Activated CD4-positive, alpha-beta T cell treated with anti-CD3 and anti-CD28 coated beads for 4 hours (primary cell): ENCODE data around the gene RALGDS.

Source experiments
- DNase-seq, 2 donors: peaks; one replicate each; pipeline ENCODE4 v3.0.0-alpha.2; 2020

RALGDS gene

GRCh38 chr9:133151041-133151440, 30.0 kb upstream of the RALGDS start:
- no peak for DNase-seq

- peak; percentile 74 to 80 for DNase-seq
These were observed 28.3 kb upstream of the RALGDS start for GRCh38 chr9:133149130-133150015.

GRCh38 chr9:133148199-133149129, 27.4 kb upstream of the RALGDS start:
- peak; percentile 53 to 58 for DNase-seq

GRCh38 chr9:133147412-133148198, 26.6 kb upstream of the RALGDS start:
- peak; percentile 79 to 84 for DNase-seq

- no peak for DNase-seq
These were observed 25.8 kb upstream of the RALGDS start for GRCh38 chr9:133146746-133147411.

GRCh38 chr9:133144904-133145851, 24.1 kb upstream of the RALGDS start:
- no peak for DNase-seq

- peak; percentile 73 to 93 for DNase-seq
These were observed 23.3 kb upstream of the RALGDS start for GRCh38 chr9:133144142-133144903.

- no peak for DNase-seq
These were observed 22.6 kb upstream of the RALGDS start for GRCh38 chr9:133143639-133144141.

- DNase-seq, result no peak
These were observed 21.9 kb upstream of the RALGDS start for GRCh38 chr9:133142684-133143622.

GRCh38 chr9:133141833-133142595, 21.0 kb upstream of the RALGDS start:
- peak; percentile 46 to 74 for DNase-seq

GRCh38 chr9:133140606-133141005, 19.6 kb upstream of the RALGDS start:
- DNase-seq, result no peak

- DNase-seq, result no peak
These were observed 19.1 kb upstream of the RALGDS start for GRCh38 chr9:133140174-133140505.

GRCh38 chr9:133139246-133140173, 18.5 kb upstream of the RALGDS start:
- DNase-seq, result no peak

GRCh38 chr9:133137451-133138231, 16.6 kb upstream of the RALGDS start:
- DNase-seq, result peak; percentile 34 to 41

GRCh38 chr9:133135146-133135745, 14.2 kb upstream of the RALGDS start:
- peak; percentile 48 to 53 for DNase-seq
